Activated CD4-positive, alpha-beta T cell treated with anti-CD3 and anti-CD28 coated beads, Interleukin-2, amount 50 U/mL, for 24 hours (primary cell): ENCODE data around the gene RAPGEF5.

Experiments used
- DNase-seq, 2 donors: peaks; one replicate each; pipeline ENCODE4 v3.0.0-alpha.2; 2020; ENCODE audit warnings: low read depth in 1 of 2, low spot score in 1 of 2

Gene RAPGEF5

DNA sequence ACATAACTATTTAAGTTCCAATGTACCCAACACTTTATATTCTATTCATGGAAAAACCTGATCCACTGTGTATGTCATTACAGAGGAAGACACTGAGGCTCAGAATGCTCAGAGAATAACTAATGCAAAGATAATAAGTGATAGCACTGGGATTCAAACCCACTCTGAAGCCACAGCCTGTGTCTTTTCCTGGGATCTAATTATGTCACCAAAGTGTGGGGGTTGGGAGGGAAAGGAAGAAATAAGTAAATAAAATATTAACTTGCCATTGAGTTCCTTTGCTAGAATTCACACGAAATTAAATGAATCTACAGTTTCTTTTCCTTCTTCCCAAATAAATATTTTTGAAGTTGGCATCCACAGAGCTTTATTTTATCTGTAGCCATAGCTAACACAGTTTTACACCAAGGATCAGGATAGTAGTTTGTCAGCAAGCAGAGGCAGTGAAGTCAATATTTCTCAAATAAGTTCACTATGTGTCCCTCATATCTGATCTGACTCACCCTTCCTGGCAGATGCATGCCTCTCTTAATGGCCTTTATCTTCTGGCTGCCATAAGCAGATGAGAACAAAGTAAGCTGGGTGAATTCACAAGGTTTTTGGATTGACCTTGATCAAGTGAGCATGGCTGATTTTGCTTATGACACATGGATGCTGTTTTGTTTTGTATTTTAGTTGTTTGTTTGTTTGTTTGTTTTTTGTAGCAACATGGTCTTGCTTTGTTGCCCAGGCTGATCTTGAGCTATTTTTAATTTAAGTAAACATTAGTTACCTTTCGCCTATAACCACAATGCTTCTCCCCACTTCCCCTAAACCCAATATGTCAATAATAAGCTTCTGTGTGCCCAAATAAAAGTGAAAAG is 6.3 kb downstream of the RAPGEF5 start:
- no peak for DNase-seq

DNA sequence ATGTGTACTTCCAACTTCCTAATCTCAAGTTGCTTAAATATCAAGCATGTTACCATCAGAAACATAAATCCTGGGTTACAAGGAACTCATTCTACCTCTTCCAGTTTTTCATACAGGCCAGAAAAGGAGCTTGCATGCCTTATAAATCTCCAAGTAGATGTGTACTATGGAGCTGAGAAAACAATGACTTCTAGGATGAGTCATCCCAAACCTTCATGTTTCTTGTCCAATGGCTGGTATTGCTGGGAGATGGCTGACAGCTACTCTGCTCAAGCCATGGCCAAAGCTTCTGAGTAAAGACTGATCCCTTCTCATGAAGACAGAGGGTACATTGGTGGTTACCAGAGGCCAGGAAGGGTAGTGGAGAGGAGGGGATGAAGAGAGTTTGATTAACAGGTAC is 8.6 kb downstream of the RAPGEF5 start:
- no peak for DNase-seq

DNA sequence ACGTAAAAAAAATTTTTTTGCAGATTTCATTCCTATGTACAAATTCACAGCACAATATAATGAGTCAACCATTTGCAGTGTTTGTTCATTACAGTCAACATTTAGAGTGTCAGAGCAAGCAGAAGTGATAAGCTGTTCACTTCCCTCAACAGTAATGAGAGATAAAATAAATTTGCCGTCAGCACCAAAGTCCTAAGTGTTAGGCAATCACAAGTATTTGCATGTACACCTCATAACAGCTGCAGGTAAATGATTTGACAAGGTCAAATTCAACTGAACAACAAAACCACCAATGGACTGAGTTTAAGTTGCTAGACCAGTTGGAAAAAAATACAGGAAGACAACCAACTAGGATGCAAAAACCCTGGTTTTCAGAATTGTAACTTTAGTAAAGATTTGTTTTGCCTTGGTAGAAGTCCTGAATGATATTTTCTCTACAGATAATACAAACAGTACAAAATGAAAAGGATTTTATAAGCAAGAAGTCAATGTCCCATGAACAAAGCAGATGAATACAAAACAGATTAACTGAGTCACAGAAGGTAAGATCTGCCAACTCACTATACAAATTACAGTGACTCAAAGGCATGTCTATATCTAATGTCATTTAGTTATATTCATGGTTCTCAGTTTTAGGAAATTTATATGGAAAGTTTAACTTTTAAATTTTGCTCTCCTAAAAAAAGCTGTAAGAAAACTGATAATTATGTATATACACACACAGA is 10.4 kb downstream of the RAPGEF5 start:
- no peak for DNase-seq

DNA sequence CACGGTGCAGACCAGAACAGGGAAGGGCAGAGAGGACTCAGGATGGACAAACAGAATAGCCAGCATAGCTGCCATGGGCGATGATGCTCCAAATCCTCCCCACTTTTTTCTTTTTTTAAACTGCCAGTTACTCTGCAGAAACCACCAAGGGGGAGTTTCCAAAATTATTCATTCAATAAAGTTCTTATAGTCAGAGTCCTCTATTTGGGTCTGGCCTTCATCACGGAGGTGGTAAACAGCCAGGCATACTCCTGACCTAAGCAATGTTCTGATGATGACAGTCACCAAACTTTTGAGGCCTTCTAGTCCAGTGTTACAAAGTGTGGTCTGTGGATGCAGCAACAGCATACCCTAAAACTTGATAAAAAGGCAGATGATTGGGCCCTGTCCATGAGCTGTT is 12.3 kb downstream of the RAPGEF5 start:
- no peak for DNase-seq

DNA sequence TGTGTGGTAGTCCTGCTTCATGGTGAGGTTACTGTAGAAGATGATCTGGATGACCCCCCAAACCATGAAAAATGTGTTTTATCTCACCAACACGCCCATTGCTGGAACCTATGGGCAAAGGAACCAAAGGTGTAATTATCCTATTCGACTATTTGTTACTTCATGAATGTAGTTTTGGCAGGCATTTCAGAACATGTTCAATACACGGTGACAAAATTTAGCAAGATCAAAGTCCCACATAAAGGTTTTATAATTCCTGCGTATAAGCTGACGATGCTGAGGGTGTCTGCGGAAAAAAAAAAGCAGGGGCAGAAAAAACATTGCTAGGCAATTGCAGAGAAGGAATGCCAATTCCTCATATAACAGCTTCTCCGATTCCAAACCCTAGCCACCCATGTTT is 13.3 kb downstream of the RAPGEF5 start:
- DNase-seq = no peak

DNA sequence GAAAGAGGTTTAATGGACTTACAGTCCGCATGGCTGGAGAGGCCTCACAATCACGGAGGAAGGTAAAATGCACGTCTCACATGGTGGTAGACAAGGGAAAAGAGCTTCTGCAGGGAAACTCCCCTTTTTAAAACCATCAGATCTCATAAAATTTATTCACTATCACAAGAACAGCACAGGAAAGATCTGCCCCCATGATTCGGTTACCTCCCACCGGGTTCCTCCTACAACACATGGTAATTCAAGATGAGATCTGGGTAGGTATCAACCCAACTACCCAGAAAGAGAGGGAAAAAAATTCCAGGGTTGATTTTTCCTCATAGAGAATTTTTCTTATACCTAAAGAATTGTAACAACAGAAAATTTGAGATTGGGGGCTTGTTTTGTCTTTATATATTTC is 13.9 kb downstream of the RAPGEF5 start:
- DNase-seq = no peak

DNA sequence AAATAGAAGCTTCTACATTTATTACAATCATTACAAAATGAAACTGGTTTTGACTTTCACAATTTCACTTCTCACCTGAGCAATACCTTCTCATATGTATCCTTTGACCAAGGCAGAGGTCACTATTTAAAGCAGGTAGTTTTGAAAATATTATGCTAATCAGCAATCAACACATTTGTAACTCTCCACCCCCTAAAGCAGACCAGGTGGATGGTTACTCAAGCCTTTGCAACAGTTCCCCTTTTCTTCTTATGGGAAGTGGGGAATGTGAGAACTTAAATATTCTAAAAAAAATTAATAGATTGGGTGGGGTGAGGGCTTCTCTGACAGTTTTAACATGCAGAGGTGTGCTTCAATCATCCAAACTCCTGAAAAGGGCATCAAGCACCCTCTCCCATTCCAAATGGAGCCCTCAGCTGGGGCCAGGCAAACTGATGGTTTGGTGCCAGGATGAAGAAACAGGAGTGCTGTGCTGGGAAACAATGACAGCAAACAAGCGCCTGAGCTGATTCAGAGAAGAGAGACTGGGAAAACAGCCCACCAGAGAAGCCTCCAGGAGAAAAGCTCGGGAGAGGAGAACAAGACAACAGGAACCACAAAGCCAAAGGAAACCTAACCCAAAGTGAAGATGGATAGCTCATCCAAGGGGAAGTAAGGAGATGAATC is 17.1 kb downstream of the RAPGEF5 start:
- no peak for DNase-seq

DNA sequence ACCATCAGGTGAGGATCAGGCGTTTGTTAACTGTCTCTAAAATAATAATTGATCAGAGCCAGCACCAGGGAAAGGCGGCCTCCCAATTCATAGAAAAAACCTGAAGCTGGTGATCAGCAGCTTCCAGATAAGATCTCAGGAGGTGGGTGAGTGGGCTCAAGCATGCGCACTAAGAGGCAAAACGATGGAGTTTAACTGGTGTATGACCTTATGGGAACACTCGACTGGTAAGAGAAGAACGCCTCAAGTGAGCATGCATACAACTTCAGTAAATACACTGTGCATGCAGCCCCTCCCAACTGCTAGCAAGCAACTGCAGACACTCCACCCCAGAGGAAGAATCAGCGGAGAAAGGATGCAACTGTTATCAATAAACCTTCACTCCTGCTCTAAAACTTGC is 18.1 kb downstream of the RAPGEF5 start:
- no peak for DNase-seq

DNA sequence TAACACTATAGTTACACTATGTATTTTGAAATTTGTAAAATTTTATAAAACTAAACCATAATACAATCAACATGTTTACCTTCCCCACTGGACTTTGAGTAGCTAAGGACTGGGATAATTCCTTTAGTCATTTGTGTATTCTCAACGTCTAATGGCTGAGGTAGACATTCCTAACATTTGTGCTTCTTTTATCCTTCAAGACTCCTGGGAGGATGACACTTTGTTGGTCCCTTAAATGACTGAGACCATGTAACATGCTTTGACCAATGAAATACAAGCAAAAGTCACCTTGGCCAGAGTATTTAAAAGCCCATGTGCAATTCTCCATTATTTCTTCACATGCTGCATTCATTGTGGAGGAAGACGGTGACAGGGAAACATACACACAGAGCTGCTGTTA is 18.5 kb downstream of the RAPGEF5 start:
- DNase-seq = no peak

DNA sequence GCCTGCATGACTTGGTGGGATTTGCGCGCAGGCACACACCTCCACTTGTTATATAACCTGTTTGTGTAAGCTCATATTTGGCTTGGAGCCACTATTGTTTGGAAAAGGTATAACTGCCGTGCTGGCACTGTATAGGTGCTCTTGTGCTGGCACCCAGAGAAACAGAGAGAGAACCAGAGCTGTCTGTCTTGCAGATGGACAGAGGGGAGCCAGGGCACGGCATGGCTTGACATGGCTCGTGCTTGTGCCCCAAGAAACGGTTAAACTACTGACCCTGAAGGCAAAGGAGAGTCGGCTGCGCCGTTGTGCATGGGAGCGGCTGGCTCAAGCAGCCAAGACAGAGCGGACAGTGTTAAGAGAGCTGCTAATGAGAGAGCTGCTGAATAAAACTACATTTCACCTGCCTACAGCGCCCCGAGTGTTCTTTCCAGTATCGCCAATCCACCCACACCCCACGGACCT is 23.2 kb downstream of the RAPGEF5 start:
- DNase-seq = no peak

DNA sequence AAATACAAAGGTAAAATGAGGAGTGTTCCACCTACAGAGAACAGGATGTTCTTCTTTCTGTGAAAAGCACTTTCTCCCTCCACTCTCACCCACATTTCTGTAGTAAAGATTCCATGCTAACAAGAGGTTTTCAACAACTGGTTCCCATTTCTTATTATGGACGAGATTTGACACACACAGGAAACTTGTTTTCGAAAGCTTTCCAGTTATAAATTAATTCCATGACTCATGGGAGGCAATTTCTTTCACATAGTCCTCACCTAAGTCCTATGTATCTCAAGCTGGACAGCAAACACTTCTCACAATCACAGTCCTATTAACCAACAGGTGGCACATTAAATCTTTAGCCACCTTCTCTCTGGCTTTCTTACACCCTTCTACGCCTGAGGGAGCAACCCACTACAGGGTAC is 24.5 kb downstream of the RAPGEF5 start:
- no peak for DNase-seq

DNA sequence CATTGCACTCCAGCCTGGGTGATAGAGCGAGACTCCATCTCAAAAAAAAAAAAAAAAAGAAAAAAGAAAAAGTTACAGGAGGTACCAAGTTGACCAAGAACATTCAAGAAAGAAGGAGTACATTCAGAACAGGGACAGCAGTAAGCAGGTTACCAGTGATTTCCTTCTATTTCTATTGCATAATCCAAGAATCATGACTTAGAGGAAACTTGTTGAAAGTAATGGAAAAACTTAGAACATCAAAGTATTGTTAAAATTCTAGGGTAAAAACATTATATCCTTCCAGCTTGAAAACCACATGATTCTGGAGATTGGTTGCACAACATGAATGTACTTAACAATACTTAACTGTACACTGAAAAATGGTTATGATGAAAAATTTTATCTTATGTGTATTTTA is 25.2 kb downstream of the RAPGEF5 start:
- no peak for DNase-seq

DNA sequence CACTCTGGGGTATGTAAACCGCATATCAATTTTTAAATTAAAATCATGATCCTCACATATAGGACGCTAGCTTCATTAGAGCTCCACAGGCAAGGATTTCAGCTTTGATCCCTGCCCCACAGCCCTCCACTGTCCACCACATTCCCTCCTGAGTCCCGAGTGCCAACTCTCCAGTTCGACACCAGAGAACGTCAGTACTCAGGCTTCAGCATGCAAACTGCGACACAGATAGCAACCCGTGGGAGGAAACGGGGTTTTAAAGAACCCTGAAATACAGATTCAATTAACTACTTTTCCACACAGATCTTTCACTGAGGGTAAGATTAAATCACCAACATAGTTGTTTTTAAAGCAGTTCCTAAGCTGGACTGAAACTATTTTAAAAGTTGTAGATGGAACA is 26.1 kb downstream of the RAPGEF5 start:
- DNase-seq = no peak

DNA sequence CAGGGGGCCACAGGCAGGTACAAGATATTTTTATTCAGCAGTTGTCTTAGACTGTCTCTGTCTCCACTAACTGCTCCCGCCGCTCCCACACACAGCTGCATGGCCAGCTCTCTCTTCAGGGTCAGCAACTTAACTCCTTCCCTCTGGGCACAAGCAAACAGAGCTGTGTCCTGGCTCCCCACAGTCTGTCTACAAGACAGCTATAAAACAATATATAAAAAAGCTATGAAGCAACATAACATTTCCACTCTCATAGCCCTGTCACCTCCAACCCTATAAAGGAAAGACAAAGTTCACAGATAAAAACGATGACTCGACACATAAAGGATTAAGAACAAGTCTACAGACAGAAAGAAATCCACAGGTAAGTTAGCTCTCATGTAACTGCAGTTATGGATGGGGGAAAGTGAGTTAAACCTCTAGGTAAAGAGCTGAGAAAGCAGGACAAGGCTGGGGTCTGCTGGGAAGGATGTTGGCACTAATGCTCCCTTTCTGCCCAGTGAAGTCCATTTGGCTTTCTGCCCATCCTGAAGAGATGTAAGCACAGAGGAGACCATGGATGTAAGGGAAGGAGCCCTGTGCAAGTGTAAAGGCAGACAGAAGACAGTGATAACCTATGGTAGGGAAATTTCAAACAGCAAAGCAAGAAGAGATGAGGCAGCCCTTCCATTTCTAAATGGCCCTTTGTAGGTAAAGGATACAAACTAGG is 27.0 kb downstream of the RAPGEF5 start:
- no peak for DNase-seq

DNA sequence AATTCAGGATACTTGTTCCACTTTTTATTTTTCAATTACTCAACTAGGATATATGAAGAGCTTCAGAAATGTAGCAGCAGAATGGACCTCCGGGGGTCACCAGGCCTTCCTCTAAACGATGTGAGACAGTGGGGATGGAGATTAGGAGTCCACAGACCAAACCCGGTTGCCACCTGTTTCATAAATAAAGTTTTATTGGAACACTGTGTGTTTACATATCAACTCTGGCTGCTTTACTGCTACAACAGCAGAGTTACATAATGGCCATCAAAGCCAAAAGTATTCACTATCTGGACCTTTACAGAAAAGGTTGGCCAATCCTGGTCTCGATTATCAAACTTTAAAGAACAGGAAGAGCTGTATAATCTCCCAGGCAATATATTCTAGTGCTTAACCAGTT is 30.8 kb downstream of the RAPGEF5 start:
- no peak for DNase-seq

DNA sequence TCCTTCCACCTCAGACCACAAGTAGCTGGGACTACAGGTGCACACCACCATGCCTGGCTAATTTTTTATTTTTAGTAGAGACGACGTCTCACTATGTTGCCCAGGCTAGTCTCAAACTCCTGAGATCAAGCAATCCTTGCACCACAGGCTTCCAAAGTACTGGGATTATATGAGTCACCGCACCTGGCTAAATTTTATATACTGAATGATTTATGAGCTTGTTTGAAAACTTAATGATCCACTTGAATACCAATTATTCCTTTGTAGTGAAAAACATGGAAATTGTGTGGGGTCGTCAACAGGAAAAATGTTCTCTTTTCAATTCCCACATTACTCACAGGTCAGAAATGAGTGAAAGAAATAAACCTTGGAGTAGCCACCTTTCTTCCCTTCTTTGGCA is 31.3 kb downstream of the RAPGEF5 start:
- DNase-seq = no peak

DNA sequence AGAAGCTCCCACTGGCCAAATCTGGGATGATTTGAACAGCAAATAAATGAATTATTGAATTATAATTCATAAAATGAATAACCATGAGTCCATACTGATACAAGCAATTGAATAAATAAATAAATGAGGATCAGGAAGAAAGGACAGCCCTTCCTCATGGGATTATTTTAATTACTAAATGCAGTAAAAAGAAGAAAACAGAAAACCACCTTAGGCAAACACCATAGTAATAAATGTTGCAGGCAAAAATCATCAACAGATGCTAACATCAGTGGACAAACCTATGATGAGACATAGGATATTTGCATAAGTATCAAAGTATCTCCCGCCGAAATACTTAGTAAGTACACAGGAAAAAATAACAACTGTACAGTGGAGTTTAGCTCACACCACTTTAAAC is 33.2 kb downstream of the RAPGEF5 start:
- no peak for DNase-seq

DNA sequence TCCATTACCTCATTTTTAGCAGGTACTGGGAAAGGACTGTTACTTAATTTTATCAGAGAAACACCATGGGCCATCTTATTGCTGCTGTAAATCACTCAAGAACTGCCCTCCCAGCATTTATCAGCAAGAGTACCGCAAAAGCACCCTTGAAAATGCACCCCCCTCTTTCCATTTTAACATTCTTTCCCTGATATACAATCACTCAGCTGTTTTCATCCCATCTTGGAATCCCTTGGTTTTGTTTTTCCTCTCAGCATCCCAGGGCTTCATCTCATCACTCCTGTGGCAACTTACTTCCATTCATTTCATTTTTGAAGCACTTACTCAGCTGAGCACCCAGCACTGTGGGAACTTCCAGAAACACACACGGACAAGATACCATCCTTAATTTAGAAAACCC is 36.5 kb downstream of the RAPGEF5 start:
- DNase-seq = no peak

DNA sequence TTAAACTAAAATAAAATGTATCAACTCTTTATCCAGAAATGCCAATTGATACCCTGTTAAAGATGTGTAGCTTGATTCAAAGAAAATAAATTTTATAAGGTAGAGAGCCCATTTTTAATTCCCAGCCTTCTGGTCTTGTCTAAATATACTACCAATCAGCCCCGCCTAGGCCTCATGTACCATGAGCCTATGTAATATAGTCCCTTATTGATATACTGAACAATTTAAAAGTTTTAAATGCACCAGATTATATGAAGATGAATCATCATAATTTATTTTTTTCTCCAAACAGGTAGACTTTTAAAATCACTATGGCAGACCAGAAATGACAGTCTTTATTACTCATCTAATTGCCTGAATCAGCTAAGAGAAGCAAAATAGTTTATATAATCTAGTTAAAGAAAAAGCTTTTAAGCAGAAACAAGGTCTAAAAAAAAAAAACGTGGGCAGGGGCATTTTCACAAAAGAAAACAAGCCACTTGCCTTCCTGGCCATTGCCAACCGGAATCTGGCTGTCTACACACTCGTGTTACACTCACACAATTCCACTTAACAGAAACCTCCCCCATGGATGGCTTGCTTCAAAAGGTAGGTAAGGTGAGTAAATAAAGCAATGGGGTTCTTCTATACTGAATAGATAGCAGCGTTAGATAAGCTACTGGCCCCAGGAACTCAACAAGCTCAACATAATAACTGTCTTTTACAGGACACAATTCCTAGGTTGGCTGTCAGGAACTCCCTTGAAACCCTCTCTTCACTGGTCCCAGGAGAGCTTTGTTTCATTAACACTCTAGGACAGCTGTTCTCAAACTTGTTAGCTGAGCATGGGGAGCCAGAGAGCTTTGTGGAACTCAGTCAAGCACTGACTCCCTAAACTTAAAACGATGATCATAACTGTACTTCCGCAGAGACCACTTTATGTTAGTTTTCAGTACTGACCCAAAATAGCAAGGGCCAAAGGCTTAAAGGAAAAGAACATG is 37.2 kb downstream of the RAPGEF5 start:
- DNase-seq = no peak

DNA sequence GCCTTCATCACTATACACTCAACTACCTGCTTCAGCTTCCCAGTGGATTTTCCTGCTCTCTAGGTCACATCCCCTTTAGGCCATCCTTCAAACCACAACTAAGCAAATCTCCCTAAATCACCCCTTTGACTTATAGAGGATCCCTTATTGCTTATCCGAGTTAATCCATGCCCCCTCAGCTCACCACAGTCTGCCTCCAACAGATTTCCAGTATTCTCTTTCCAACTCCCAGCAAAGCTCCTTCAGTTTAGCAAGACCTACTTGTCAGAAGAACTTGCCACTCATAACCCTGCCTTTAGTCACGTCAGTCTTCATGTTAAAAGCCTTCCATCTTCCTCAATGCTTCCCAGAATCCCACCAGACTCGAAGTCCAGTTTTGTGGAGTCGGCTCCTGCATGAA is 38.6 kb downstream of the RAPGEF5 start:
- no peak for DNase-seq
